GM19395 (cell line): ENCODE measurements around the gene ZNF771.
A peak's percentile ranks its signal among the peaks of the same experiment; 100 is the strongest.

Source experiments
- ATAC-seq: cut with Tn5 transposase; IDR thresholded peaks from one replicate; pipeline ENCODE4 v1.9.1; 2021; ENCODE audit warnings: mild to moderate bottlenecking, moderate library complexity; ENCODE audit not compliant: unreplicated experiment

ZNF771 gene

GRCh38 chr16:30397776-30398660 is 9.4 kb upstream of the ZNF771 start:
- no peak for ATAC-seq

- ATAC-seq: no peak
Observed at GRCh38 chr16:30398661-30399434, 8.6 kb upstream of the ZNF771 start.

- ATAC-seq: no peak
Observed at GRCh38 chr16:30399435-30400186, 7.8 kb upstream of the ZNF771 start.

GRCh38 chr16:30401768-30402425 is 5.5 kb upstream of the ZNF771 start:
- ATAC-seq: no peak

GRCh38 chr16:30406795-30407101 is 658 bp upstream of the ZNF771 start:
- no peak for ATAC-seq

GRCh38 chr16:30407804-30408534 is 563 bp downstream of the ZNF771 start:
- peak; percentile 6 for ATAC-seq

- peak; percentile 51 for ATAC-seq
Observed at GRCh38 chr16:30409125-30410060, 2.0 kb downstream of the ZNF771 start.

- ATAC-seq: no peak
Observed at GRCh38 chr16:30413112-30413806, 5.9 kb downstream of the ZNF771 start.

GRCh38 chr16:30414159-30414558 is 6.8 kb downstream of the ZNF771 start:
- no peak for ATAC-seq

- ATAC-seq: no peak
Observed at GRCh38 chr16:30416047-30416603, 8.7 kb downstream of the ZNF771 start.

GRCh38 chr16:30416624-30417528 is 9.5 kb downstream of the ZNF771 start:
- ATAC-seq: no peak

GRCh38 chr16:30417529-30418349 is 10.3 kb downstream of the ZNF771 start:
- peak; percentile 78 for ATAC-seq

GRCh38 chr16:30418350-30419181 is 11.2 kb downstream of the ZNF771 start:
- ATAC-seq: no peak

- no peak for ATAC-seq
Observed at GRCh38 chr16:30421010-30421409, 13.6 kb downstream of the ZNF771 start.

- no peak for ATAC-seq
Observed at GRCh38 chr16:30428055-30428454, 20.6 kb downstream of the ZNF771 start.

- ATAC-seq: peak; percentile 18
Observed at GRCh38 chr16:30429418-30429677, 21.9 kb downstream of the ZNF771 start.
